SHP77 treated with DMSO at 0.1 percent for 48 hours (cell line): ENCODE measurements around the gene CD53.

Experiments
- DNase-seq: peaks from one replicate; lab custom pipeline; 2025; lab: John Stamatoyannopoulos, UW

The CD53 gene

GRCh38 chr1:110876748-110877341 is 3.9 kb downstream of the CD53 start:
- no peak for DNase-seq

GRCh38 chr1:110877364-110877763 is 4.4 kb downstream of the CD53 start:
- DNase-seq: no peak

GRCh38 chr1:110877776-110878175 is 4.8 kb downstream of the CD53 start:
- no peak for DNase-seq

GRCh38 chr1:110878591-110878990 is 5.6 kb downstream of the CD53 start:
- no peak for DNase-seq

- no peak for DNase-seq
These were observed 6.0 kb downstream of the CD53 start for GRCh38 chr1:110878993-110879392.

GRCh38 chr1:110879758-110880606 is 7.0 kb downstream of the CD53 start:
- no peak for DNase-seq

- DNase-seq: no peak
These were observed 7.9 kb downstream of the CD53 start for GRCh38 chr1:110880708-110881374.

- DNase-seq: no peak
These were observed 15.1 kb downstream of the CD53 start for GRCh38 chr1:110888049-110888448.

GRCh38 chr1:110888641-110889040 is 15.7 kb downstream of the CD53 start:
- no peak for DNase-seq

GRCh38 chr1:110890474-110891196 is 17.7 kb downstream of the CD53 start:
- DNase-seq: no peak

GRCh38 chr1:110893908-110894490 is 21.1 kb downstream of the CD53 start:
- no peak for DNase-seq

GRCh38 chr1:110896090-110896489 is 23.1 kb downstream of the CD53 start:
- DNase-seq: no peak

GRCh38 chr1:110897681-110898080 is 24.7 kb downstream of the CD53 start:
- DNase-seq: no peak

- DNase-seq: no peak
These were observed 25.9 kb downstream of the CD53 start for GRCh38 chr1:110898734-110899457.

GRCh38 chr1:110899458-110899843 is 26.5 kb downstream of the CD53 start:
- DNase-seq: no peak

GRCh38 chr1:110902820-110903463 is 30.0 kb downstream of the CD53 start:
- no peak for DNase-seq

GRCh38 chr1:110903853-110904500 is 31.0 kb downstream of the CD53 start:
- no peak for DNase-seq

- no peak for DNase-seq
These were observed 39.8 kb downstream of the CD53 start for GRCh38 chr1:110912784-110913183.

GRCh38 chr1:110914676-110915075 is 41.7 kb downstream of the CD53 start:
- DNase-seq: no peak

- no peak for DNase-seq
These were observed 42.9 kb downstream of the CD53 start for GRCh38 chr1:110915804-110916203.
